ENCODE data around the gene PLXNA4. TPM values are rescaled to one million over a fixed set of nuclear protein-coding genes. Genes with fewer than 3 reads are reported as not detected.

PLXNA4 gene
- total and polyA plus RNA-seq, 9 of the 15 experiments (the other 6 are each of a cell fraction or from before 2014, with no cell fraction given) = under 0.01 to 0.09 TPM; not detected in 7

DNA sequence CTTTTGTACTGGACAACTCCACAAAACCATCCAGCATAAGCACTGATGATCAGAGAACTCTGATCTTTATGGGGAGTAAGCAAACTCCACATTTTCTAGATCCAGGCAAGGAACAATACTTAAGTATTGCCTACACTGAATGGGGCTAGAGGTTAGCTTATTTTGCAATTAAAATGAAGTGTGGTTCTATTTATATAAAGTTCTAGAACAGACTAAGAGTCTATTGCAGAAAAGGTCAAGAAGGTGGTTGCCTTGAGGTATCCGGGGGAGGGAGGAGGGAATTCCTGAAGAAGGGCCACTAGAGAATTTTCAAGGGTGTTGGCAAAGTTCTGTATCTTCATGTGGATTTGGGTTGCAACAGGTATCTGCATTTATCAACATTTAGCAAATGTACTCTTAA is 477.9 kb downstream of the PLXNA4 start:
- no peaks in the 10 kb centered on the region for H3K79me2 ChIP-seq (ENCODE audit: control insufficient read depth, insufficient read depth, low read length)
- intact Hi-C loops (cut with micrococcal nuclease) (no loop called here), in situ Hi-C loops (cut with MboI) (no loop called here)
- ChIA-PET CTCF (ENCODE audit: low intra/inter-chr PET ratio) (no interaction called here), POLR2A (interaction anchor here (0.7 kb wide), 1 partner anchor 146 kb away, joined by 3 read pairs; no protein-coding TSS in a partner anchor)
- no peak overlapping the region for H3K9ac ChIP-seq (ENCODE audit: insufficient read depth in 1 of 2, low read depth in 2 of 2, low read length in 2 of 2)
- H3K27me3 ChIP-seq (ENCODE audit: control insufficient read depth in 2 of 2, insufficient read depth in 2 of 2, low read length in 2 of 2) = peaks cover 0 to 34% of the 10 kb centered on the region in 2 experiments; a peak in 2 of 5 replicates
- FAIRE-seq (no peak), ATAC-seq (no peak), DNase-seq (ENCODE audit: extremely low read depth in 1 of 4, low spot score in 3 of 4) (no peak)
- no TSS peak for BruUV-seq (replicated peaks)
- H3K27ac ChIP-seq (ENCODE audit: extremely low read depth, low read depth, low read length) = no peak overlapping the region
- no peaks in the 10 kb centered on the region for H3K9me3 ChIP-seq (replicated peaks; ENCODE audit: control insufficient read depth, insufficient read depth, low read depth, low read length)
- WGBS (ENCODE audit: insufficient coverage, low coverage, missing lambda C conversion rate) = 0% methylated on average over 1 of the region's 1 CpG
- no peak overlapping the region for H3K4me2 ChIP-seq (ENCODE audit: insufficient read depth, low read length)
- H3K4me1 ChIP-seq (replicated peaks in 1 of 2; ENCODE audit: control insufficient read depth in 2 of 2, insufficient read depth in 2 of 2, low read length in 2 of 2) = no peaks in the 10 kb centered on the region; a peak in 1 of 5 replicates
- H2AFZ ChIP-seq (ENCODE audit: low read depth, low read length) = no peak overlapping the region
- no peak overlapping the region for H3K4me3 ChIP-seq
- no peaks in the 10 kb centered on the region for H3K36me3 ChIP-seq (ENCODE audit: control insufficient read depth, insufficient read depth, low read length)
- no peaks in the 10 kb centered on the region for H3K9me1 ChIP-seq (ENCODE audit: control insufficient read depth, insufficient read depth, low read length)
- no peak for TF ChIP-seq PHB (CRISPR knock-in tag; IDR thresholded peaks at IDR 0.05)
- no peak for TF ChIP-seq MTF1 (CRISPR knock-in tag; IDR thresholded peaks at IDR 0.05; ENCODE audit: borderline replicate concordance)
- H4K20me1 ChIP-seq (replicated peaks; ENCODE audit: control insufficient read depth, insufficient read depth, low read length) = no peaks in the 10 kb centered on the region

GRCh38 chr7:132097550-132098134 is 478.6 kb downstream of the PLXNA4 start:
- ChIA-PET POLR2A (interaction anchor here (0.7 kb wide), 1 partner anchor 147 kb away, joined by 3 read pairs; no protein-coding TSS in a partner anchor), CTCF (ENCODE audit: low intra/inter-chr PET ratio) (no interaction called here)
- Histone ChIP-seq H3K4me2 (ENCODE audit: insufficient read depth, low read length) (no peak overlapping the region), H3K27me3 (ENCODE audit: control insufficient read depth in 2 of 2, insufficient read depth in 2 of 2, low read length in 2 of 2) (peaks cover 0 to 32% of the 10 kb centered on the region in 2 experiments; a peak in 2 of 5 replicates), H3K4me1 (replicated peaks in 1 of 2; ENCODE audit: control insufficient read depth in 2 of 2, insufficient read depth in 2 of 2, low read length in 2 of 2) (no peaks in the 10 kb centered on the region; a peak in 1 of 5 replicates), H3K79me2 (ENCODE audit: control insufficient read depth, insufficient read depth, low read length) (no peaks in the 10 kb centered on the region), H3K27ac (ENCODE audit: extremely low read depth, low read depth, low read length) (no peak overlapping the region), H3K9me3 (replicated peaks; ENCODE audit: control insufficient read depth, insufficient read depth, low read depth, low read length) (no peaks in the 10 kb centered on the region), H3K4me3 (no peak overlapping the region), H4K20me1 (replicated peaks; ENCODE audit: control insufficient read depth, insufficient read depth, low read length) (no peaks in the 10 kb centered on the region), H3K36me3 (ENCODE audit: control insufficient read depth, insufficient read depth, low read length) (no peaks in the 10 kb centered on the region), H3K9ac (ENCODE audit: insufficient read depth in 1 of 2, low read depth in 2 of 2, low read length in 2 of 2) (no peak overlapping the region), H3K9me1 (ENCODE audit: control insufficient read depth, insufficient read depth, low read length) (no peaks in the 10 kb centered on the region), H2AFZ (ENCODE audit: low read depth, low read length) (no peak overlapping the region)
- in situ Hi-C loops (cut with MboI) = no loop called here
- no peak for ATAC-seq
- BruUV-seq (replicated peaks) = no TSS peak
- WGBS (ENCODE audit: insufficient coverage, low coverage, missing lambda C conversion rate) = 1% methylated on average over 9 of the region's 9 CpGs
- no peak for TF ChIP-seq THAP12 (CRISPR knock-in tag; IDR thresholded peaks at IDR 0.05)
- TF ChIP-seq BRF1 (IDR thresholded peaks at IDR 0.05; ENCODE audit: borderline replicate concordance, extremely low read depth, insufficient read length) = no peak
- TF ChIP-seq ARID2 (IDR thresholded peaks at IDR 0.05) = no peak
- TF ChIP-seq HMGXB4 (CRISPR knock-in tag; IDR thresholded peaks at IDR 0.05) = no peak
- no peak for FAIRE-seq
- no peak for DNase-seq (ENCODE audit: extremely low read depth in 1 of 4, low spot score in 3 of 4)
- intact Hi-C loops (cut with micrococcal nuclease) = no loop called here
